Mucosa of stomach (tissue), 1 donor: ENCODE measurements around the gene USP11.

Experiments
- H3K27me3 ChIP-seq: one replicate; pipeline ENCODE4 v1.7.0; 2013; ENCODE audit warnings: mild to moderate bottlenecking, low read length; ENCODE audit not compliant: control insufficient read depth, insufficient read depth
- H3K36me3 ChIP-seq: one replicate; pipeline ENCODE4 v1.7.0; 2013; ENCODE audit warnings: low read length; ENCODE audit not compliant: control insufficient read depth, insufficient read depth
- H3K4me1 ChIP-seq: one replicate; pipeline ENCODE4 v1.7.0; 2013; ENCODE audit warnings: mild to moderate bottlenecking, low read length; ENCODE audit not compliant: control insufficient read depth, insufficient read depth
- H3K4me3 ChIP-seq: one replicate; pipeline ENCODE4 v1.7.0; 2013; ENCODE audit warnings: low read length
- H3K9ac ChIP-seq: one replicate; pipeline ENCODE4 v1.7.0; 2013; ENCODE audit warnings: mild to moderate bottlenecking, low read length, moderate library complexity
- H3K9me3 ChIP-seq: one replicate; pipeline ENCODE4 v1.7.0; 2013; ENCODE audit warnings: mild to moderate bottlenecking, low read length, moderate library complexity; ENCODE audit not compliant: control insufficient read depth
- donor health status: Pancreatic carcinoma.

The USP11 gene

DNA sequence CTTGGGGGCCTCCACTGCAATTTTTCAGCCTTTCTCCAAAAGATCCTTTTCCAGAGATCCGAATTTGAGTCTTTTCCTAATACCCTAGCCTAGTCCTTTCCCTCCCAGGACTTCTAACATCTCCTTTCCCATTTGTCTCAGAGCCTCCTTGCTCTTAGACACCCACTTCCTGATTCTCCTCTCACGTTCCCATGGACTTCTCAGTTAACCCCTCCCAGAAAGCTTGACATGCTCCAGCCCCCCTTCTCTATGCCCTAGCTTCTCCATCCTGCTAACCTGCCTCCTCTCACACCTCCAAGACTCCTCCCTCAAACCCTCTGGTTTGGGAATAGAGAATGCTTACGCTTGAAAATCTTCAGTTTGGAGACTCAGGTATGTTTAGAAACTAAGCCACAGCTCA lies 36.7 kb upstream of the USP11 start:
- Histone ChIP-seq H3K4me3 (no peak overlapping the region), H3K36me3 (peaks cover under 1% of the 10 kb centered on the region), H3K4me1 (peaks cover 33% of the 10 kb centered on the region), H3K9me3 (no peaks in the 10 kb centered on the region), H3K27me3 (no peaks in the 10 kb centered on the region), H3K9ac (peak overlapping the region; percentile 43)

DNA sequence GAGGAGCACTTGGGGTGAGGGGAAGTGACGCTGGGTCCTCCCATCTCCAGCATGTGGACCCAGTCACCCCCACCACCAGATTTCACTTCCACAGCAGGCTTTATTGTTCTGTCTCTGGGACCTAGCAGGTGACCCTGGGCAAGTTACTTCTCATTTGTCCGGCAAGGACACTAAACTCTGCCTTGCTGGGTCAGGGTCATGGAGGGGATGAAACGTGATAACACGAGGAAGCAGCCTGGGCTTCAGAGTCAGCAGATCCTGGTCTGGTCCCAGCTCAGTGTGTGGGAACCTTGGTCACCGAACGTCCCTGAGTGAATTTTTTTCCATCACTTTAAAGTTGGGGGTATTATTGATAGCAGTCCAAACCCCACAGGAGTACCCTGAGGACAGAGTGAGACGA lies 35.3 kb upstream of the USP11 start:
- Histone ChIP-seq H3K27me3 (no peaks in the 10 kb centered on the region), H3K4me1 (peaks cover 33% of the 10 kb centered on the region), H3K4me3 (no peak overlapping the region), H3K9ac (no peak overlapping the region), H3K9me3 (no peaks in the 10 kb centered on the region), H3K36me3 (peaks cover 9% of the 10 kb centered on the region)

DNA sequence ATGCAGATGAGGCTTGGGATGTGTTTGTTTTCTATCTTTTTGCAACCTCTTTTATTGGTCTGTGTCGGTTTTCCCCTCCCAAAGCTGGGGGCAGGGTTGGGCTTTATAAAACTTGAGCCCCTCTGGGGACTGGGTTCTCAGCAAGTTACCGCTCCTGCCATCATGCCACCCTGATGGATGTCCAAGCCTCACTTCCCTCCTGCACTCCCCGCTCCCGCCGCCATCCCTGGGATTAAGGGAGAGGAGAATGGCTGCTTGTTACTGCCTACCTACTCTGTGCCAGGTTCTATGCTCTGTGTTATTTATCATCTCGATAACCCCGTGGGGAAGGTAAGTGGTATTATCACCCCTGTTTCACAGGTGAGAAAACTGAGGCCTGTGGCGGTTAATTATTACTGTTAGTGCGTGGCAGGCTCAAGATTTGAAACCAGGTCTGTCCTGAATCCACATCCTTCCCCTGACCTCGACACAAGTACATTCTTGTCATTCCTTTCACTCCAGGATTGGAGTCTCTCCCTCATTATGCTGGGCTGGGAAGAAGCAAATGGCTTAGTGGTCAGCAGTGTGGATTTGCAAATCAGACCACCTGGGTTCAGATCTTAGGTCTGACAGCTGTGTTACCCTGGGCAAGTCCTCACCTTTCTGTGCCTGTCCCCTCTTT lies 34.7 kb upstream of the USP11 start:
- Histone ChIP-seq H3K36me3 (peaks cover 9% of the 10 kb centered on the region), H3K27me3 (no peaks in the 10 kb centered on the region), H3K9me3 (no peaks in the 10 kb centered on the region), H3K9ac (no peak overlapping the region), H3K4me1 (peaks cover 33% of the 10 kb centered on the region), H3K4me3 (no peak overlapping the region)

DNA sequence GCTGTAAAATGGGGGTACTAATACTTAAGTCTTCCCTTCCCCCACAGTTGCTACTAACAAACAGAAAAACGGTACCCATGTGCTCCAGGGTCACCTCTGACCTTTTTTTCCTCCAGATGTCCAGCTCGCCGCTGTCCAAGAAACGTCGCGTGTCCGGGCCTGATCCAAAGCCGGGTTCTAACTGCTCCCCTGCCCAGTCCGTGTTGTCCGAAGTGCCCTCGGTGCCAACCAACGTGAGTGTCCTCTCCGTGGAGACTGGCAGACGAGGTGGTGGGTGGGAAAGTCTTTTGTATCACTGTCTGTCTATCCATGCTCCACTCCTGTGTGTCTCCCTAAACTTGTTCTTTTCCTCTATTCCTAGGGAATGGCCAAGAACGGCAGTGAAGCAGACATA lies 34.1 kb upstream of the USP11 start:
- H3K27me3 ChIP-seq: no peaks in the 10 kb centered on the region
- H3K9me3 ChIP-seq: no peaks in the 10 kb centered on the region
- no peak overlapping the region for H3K9ac ChIP-seq
- no peak overlapping the region for H3K4me3 ChIP-seq
- H3K4me1 ChIP-seq: peaks cover 33% of the 10 kb centered on the region
- peaks cover 9% of the 10 kb centered on the region for H3K36me3 ChIP-seq

DNA sequence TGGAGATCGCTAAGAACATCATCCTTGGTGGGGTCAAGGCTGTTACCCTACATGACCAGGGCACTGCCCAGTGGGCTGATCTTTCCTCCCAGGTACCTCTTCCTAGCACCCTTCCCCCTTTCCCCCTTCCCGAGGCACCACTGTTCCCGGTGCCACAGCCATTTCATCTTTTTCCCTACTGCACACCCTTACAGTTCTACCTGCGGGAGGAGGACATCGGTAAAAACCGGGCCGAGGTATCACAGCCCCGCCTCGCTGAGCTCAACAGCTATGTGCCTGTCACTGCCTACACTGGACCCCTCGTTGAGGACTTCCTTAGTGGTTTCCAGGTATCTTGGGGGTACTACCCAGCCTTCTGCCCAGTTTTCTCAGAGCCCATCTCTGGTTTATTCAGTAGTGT lies 33.5 kb upstream of the USP11 start:
- H3K27me3 ChIP-seq: no peaks in the 10 kb centered on the region
- no peak overlapping the region for H3K4me3 ChIP-seq
- H3K36me3 ChIP-seq: peaks cover 9% of the 10 kb centered on the region
- no peak overlapping the region for H3K9ac ChIP-seq
- H3K4me1 ChIP-seq: peaks cover 33% of the 10 kb centered on the region
- no peaks in the 10 kb centered on the region for H3K9me3 ChIP-seq

DNA sequence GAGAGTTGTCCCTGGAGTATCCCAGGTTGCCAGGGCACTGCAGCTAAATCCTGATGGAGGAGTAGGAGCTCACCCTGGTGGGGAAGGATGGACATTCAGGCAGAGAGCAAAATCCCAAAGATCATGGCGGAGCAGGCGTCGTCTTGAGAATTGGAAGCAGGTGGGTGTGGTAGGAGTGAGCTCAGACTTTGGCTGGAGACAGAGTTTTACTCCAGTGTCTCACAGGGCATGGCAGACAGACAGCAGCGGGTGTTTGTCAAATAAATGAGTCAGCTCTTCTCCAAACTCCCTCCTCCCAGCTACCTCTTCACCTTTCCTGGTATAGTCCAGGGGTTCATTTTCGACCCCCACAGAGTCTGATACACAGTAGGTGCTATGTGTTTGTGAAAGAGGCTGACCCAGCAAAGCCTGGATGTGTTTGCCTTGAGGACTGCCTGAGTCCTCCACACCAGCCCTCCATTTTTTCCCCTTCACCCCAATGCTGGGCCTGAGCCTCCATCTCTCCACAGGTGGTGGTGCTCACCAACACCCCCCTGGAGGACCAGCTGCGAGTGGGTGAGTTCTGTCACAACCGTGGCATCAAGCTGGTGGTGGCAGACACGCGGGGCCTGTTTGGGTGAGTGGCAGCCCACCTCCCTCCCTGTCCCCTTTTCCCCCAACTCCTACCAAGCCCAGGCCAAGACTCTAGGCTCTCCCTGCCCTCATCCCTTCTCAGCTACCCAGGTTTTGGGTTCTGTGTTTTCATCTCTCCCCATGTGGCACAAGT lies 32.2 kb upstream of the USP11 start:
- no peak overlapping the region for H3K4me3 ChIP-seq
- H3K36me3 ChIP-seq: peaks cover 9% of the 10 kb centered on the region
- H3K4me1 ChIP-seq: peaks cover 28% of the 10 kb centered on the region
- no peaks in the 10 kb centered on the region for H3K27me3 ChIP-seq
- H3K9ac ChIP-seq: no peak overlapping the region
- no peaks in the 10 kb centered on the region for H3K9me3 ChIP-seq

DNA sequence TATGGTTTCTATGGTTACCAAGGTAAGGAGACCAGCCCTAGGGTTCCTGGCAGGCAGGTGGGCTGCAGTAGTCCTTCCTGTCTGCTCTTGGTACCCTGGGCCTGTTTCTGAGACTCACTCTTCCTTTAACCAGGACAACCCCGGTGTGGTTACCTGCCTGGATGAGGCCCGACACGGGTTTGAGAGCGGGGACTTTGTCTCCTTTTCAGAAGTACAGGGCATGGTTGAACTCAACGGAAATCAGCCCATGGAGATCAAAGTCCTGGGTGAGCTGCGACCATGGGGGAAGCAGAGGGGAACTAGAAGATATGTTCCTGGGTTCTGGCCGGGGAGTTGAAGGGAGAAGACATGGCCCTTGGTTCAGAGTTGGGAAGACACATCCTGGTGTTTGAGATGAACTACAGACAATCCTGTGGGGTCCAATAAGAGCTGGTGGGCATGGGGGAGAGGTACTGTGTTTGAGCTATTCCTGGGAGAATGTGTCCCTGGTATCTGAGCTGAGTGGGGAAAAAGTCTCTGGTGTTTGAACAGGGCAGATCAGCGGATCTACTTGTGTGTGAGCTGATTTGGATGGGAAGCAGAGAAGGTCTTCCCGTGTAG lies 31.4 kb upstream of the USP11 start:
- peaks cover 9% of the 10 kb centered on the region for H3K36me3 ChIP-seq

DNA sequence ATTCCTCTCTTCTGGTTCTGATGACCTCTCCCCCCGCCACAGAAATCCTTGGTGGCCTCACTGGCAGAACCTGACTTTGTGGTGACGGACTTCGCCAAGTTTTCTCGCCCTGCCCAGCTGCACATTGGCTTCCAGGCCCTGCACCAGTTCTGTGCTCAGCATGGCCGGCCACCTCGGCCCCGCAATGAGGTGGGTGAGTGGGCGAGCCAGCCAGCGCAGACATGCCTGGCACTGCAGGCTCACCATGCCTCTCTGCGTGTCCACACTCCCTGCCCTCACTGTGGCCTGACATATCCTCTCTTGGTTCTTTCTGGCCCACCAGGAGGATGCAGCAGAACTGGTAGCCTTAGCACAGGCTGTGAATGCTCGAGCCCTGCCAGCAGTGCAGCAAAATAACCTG lies 30.5 kb upstream of the USP11 start:
- H3K36me3 ChIP-seq: peaks cover 9% of the 10 kb centered on the region
- H3K27me3 ChIP-seq: no peaks in the 10 kb centered on the region
- H3K4me3 ChIP-seq: no peak overlapping the region
- H3K9me3 ChIP-seq: no peaks in the 10 kb centered on the region
- no peak overlapping the region for H3K9ac ChIP-seq
- peaks cover 14% of the 10 kb centered on the region for H3K4me1 ChIP-seq

More for the DNA sequence above, 31.4 kb upstream of the USP11 start:
- Histone ChIP-seq H3K9ac (no peak overlapping the region), H3K4me1 (peaks cover 19% of the 10 kb centered on the region), H3K27me3 (no peaks in the 10 kb centered on the region), H3K9me3 (no peaks in the 10 kb centered on the region), H3K4me3 (no peak overlapping the region)

DNA sequence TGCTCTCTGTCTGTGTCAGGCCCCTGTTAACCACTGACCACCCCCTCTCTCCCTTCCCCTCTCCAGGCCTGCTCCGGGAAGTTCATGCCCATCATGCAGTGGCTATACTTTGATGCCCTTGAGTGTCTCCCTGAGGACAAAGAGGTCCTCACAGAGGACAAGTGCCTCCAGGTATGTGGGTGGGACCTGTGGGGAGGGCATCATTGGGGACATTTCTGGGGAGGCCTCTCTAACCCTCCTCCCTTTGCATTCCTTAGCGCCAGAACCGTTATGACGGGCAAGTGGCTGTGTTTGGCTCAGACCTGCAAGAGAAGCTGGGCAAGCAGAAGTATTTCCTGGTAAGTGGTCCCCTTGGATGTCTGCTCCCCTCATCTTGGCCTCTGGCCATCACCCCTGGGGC lies 29.9 kb upstream of the USP11 start:
- H3K4me3 ChIP-seq: no peak overlapping the region
- no peaks in the 10 kb centered on the region for H3K27me3 ChIP-seq
- H3K36me3 ChIP-seq: peaks cover 9% of the 10 kb centered on the region
- no peak overlapping the region for H3K9ac ChIP-seq
- no peaks in the 10 kb centered on the region for H3K9me3 ChIP-seq
- H3K4me1 ChIP-seq: peaks cover 9% of the 10 kb centered on the region

DNA sequence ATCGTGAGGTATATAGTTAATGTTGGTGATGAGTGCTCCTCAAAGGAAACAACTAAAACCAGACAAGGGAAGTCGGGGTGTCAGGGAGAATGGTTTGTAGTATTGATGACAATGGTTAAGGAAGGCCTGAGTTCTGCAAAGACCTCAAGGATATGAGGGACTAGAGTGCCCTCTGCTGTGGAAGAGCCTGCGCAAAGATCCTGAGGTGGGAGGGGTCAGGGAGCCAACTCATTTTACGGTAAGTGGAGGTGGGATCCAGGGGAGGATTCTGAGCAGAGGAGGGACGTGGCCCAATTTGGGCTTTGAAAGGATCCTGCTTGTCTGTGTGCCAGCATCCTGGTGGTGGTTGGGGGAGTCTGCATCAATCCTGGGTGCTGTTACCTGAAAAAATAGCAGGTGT lies 27.8 kb upstream of the USP11 start:
- H3K4me1 ChIP-seq: peaks cover 6% of the 10 kb centered on the region
- H3K9me3 ChIP-seq: no peaks in the 10 kb centered on the region
- H3K27me3 ChIP-seq: no peaks in the 10 kb centered on the region
- H3K4me3 ChIP-seq: no peak overlapping the region
- H3K36me3 ChIP-seq: peaks cover 9% of the 10 kb centered on the region
- H3K9ac ChIP-seq: no peak overlapping the region

DNA sequence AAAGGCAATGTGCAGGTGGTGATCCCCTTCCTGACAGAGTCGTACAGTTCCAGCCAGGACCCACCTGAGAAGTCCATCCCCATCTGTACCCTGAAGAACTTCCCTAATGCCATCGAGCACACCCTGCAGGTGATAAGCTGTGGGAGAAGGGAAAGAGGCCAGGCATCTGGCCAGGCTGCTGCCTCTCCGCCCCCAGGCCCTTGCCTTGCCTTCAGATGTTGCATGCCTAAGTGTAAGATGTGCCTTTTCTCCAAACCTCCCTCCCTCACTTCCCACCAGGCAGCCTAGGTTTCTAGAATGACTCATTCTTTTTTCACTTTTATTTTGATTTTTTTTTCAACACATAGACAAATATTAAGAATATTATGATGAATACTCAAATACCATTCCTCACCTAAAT lies 26.5 kb upstream of the USP11 start:
- Histone ChIP-seq H3K4me1 (no peaks in the 10 kb centered on the region), H3K36me3 (peaks cover 13% of the 10 kb centered on the region), H3K27me3 (no peaks in the 10 kb centered on the region), H3K4me3 (no peak overlapping the region), H3K9ac (no peak overlapping the region), H3K9me3 (no peaks in the 10 kb centered on the region)

DNA sequence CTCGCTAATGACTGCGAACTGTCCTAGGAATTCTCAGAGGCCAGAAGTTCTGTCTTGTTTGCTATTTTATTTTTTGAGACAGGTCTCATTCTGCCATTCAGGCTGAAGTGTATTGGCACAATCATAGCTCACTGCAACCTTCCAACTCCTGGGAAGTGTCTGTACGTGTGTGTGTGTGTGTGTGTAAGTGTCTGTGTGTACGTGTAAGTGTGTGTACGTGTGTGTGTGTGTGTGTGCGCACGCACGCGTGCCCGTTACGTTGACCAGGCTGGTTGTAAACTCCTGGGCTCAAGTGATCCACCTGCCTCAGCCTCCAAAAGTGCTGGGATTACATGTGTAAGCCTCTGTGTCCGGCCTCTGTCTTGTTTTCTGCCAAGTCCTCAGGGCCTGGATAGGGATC lies 24.7 kb upstream of the USP11 start:
- H3K9ac ChIP-seq: no peak overlapping the region
- H3K4me3 ChIP-seq: no peak overlapping the region
- no peaks in the 10 kb centered on the region for H3K4me1 ChIP-seq
- peaks cover 11% of the 10 kb centered on the region for H3K36me3 ChIP-seq
- H3K27me3 ChIP-seq: no peaks in the 10 kb centered on the region
- no peaks in the 10 kb centered on the region for H3K9me3 ChIP-seq
